Muscle of leg (tissue), 16 donors: ENCODE measurements around the gene ZNF2. TPM values are rescaled to one million over a fixed set of nuclear protein-coding genes. Genes with fewer than 3 reads are reported as not detected.

Source experiments
- DNase-seq: peaks from one replicate; pipeline ENCODE4 v3.0.0; 2013
- H3K27ac ChIP-seq: one replicate; pipeline ENCODE4 v1.5.1; 2013; ENCODE audit warnings: mild to moderate bottlenecking, low read length, control low read depth
- H3K27me3 ChIP-seq: one replicate; pipeline ENCODE4 v1.6.1; 2013; ENCODE audit warnings: low read length; ENCODE audit not compliant: control insufficient read depth, insufficient read depth
- H3K36me3 ChIP-seq: one replicate; pipeline ENCODE4 v1.6.1; 2013; ENCODE audit warnings: low read length; ENCODE audit not compliant: control insufficient read depth, insufficient read depth
- H3K4me1 ChIP-seq: one replicate; pipeline ENCODE4 v1.6.1; 2013; ENCODE audit warnings: low read length; ENCODE audit not compliant: control insufficient read depth, insufficient read depth
- H3K4me3 ChIP-seq: one replicate; pipeline ENCODE4 v1.5.1; 2013; ENCODE audit warnings: low read length, control low read depth
- H3K9me3 ChIP-seq: replicated peaks from 2 replicates; pipeline ENCODE4 v1.6.1; 2013; ENCODE audit warnings: low read depth, low read length; ENCODE audit not compliant: control insufficient read depth
- WGBS: methylation state at CpG from one replicate; pipeline ENCODE4 v1.1.5; 2013; ENCODE audit warnings: missing lambda C conversion rate; ENCODE audit not compliant: insufficient coverage; 5-methylcytosine and 5-hydroxymethylcytosine counted together
- long read RNA-seq, 11 donors: transcript quantifications; one replicate each; lab custom pipeline, GENCODE V29; 2026
- polyA plus RNA-seq, 8 donors: library from polyadenylated mRNA; unstranded; fragments of 120-200 nt; gene quantifications; one replicate each; pipeline versions ENCODE4 v1.2.1 to v1.2.3, GENCODE V29; 2013; ENCODE audit warnings: inconsistent platforms in 1 of 8, low replicate concordance in 1 of 8; ENCODE audit not compliant: insufficient read length in 8 of 8, insufficient read depth in 1 of 8
- total RNA-seq: library from RNA; stranded (reverse); fragments of 120-200 nt; gene quantifications from one replicate; pipeline ENCODE4 v1.2.4, GENCODE V29; 2013

The ZNF2 gene
- total RNA-seq (8.2 TPM), polyA plus RNA-seq (1 to 10 TPM; 4.1 to 6.8 (median 5.5) TPM)
- long read RNA-seq, donor 1, partial matches to known transcripts, result 0 of 2 reads
- long read RNA-seq, donor 1, other reads (novel, unspliced or antisense), result 0 of 2 reads
- long read RNA-seq, donor 2, result 0 reads
- long read RNA-seq, donor 3, partial matches to known transcripts, result 0 of 1 reads
- long read RNA-seq, donor 3, other reads (novel, unspliced or antisense), result 0 of 1 reads
- long read RNA-seq, donor 4, result 0 reads
- long read RNA-seq, donor 5, transcript ZNF2-203 (5 exons, 2,601 nt), result major isoform, 5 of 5 reads
- long read RNA-seq, donor 5, partial matches to known transcripts, result 0 of 5 reads
- long read RNA-seq, donor 5, other reads (novel, unspliced or antisense), result 0 of 5 reads
- long read RNA-seq, donor 6, partial matches to known transcripts, result 0 of 1 reads
- long read RNA-seq, donor 6, other reads (novel, unspliced or antisense), result 0 of 1 reads
- long read RNA-seq, donor 7, partial matches to known transcripts, result 0 of 4 reads
- long read RNA-seq, donor 7, other reads (novel, unspliced or antisense), result 0 of 4 reads
- long read RNA-seq, donor 8, result 0 reads
- long read RNA-seq, donor 9, result 0 reads
- long read RNA-seq, donor 10, partial matches to known transcripts, result 0 of 4 reads
- long read RNA-seq, donor 10, other reads (novel, unspliced or antisense), result 0 of 4 reads
- long read RNA-seq, donor 11, transcript ZNF2-203 (5 exons, 2,601 nt), result major isoform, 5 of 5 reads
- long read RNA-seq, donor 11, partial matches to known transcripts, result 0 of 5 reads
- long read RNA-seq, donor 11, other reads (novel, unspliced or antisense), result 0 of 5 reads

GRCh38 chr2:95165371-95166064 is at the start of gene ZNF2:
Gene ZNF2 (plus strand): TSS chr2:95165809. CDS start chr2:95176227, 10,418 bp downstream.
- peak; percentile 100 for DNase-seq
- 1% methylated on average over 56 of the region's 56 CpGs for WGBS
- peaks cover 5% of the 10 kb centered on the region for H3K4me1 ChIP-seq
- no peaks in the 10 kb centered on the region for H3K9me3 ChIP-seq
- peak within 1 kb of the TSS; percentile 95 for H3K4me3 ChIP-seq
- no peaks in the 10 kb centered on the region for H3K27me3 ChIP-seq
- H3K27ac ChIP-seq, result peak within 1 kb of the TSS; percentile 99
- H3K36me3 ChIP-seq, result peaks cover 3% of the 10 kb centered on the region

GRCh38 chr2:95121093-95121406 is 44.6 kb upstream of the ZNF2 start:
- H3K27ac ChIP-seq, result peak overlapping the region; percentile 88
- no peaks in the 10 kb centered on the region for H3K9me3 ChIP-seq
- no peak for DNase-seq
- peaks cover 7% of the 10 kb centered on the region for H3K36me3 ChIP-seq
- H3K27me3 ChIP-seq, result no peaks in the 10 kb centered on the region
- WGBS, result 1% methylated on average over 9 of the region's 11 CpGs
- H3K4me1 ChIP-seq, result peaks cover 2% of the 10 kb centered on the region
- H3K4me3 ChIP-seq, result peak overlapping the region; percentile 97

- peak; percentile 87 for DNase-seq
- under 1% methylated on average over 85 of the region's 86 CpGs for WGBS
- Histone ChIP-seq H3K27ac (peak within 1 kb of the TSS; percentile 88), H3K27me3 (no peaks in the 10 kb centered on the region), H3K9me3 (no peaks in the 10 kb centered on the region), H3K4me3 (peak within 1 kb of the TSS; percentile 97), H3K4me1 (peaks cover 2% of the 10 kb centered on the region), H3K36me3 (peaks cover 7% of the 10 kb centered on the region)
Observed at GRCh38 chr2:95121407-95122196, 44.0 kb upstream of the ZNF2 start, which contains the start of gene MRPS5. Gene MRPS5 (minus strand): TSS chr2:95121808. CDS start chr2:95121791, 17 bp downstream.

GRCh38 chr2:95122197-95122551 is 43.4 kb upstream of the ZNF2 start:
- H3K36me3 ChIP-seq, result peaks cover 7% of the 10 kb centered on the region
- H3K27me3 ChIP-seq, result no peaks in the 10 kb centered on the region
- peaks cover 2% of the 10 kb centered on the region for H3K4me1 ChIP-seq
- peak overlapping the region; percentile 97 for H3K4me3 ChIP-seq
- no peaks in the 10 kb centered on the region for H3K9me3 ChIP-seq
- DNase-seq, result no peak
- WGBS, result no CpG with 5 or more reads among the region's 5 CpGs
- H3K27ac ChIP-seq, result no peak overlapping the region

- no peak overlapping the region for H3K4me3 ChIP-seq
- 73% methylated on average over 1 of the region's 1 CpG for WGBS
- no peaks in the 10 kb centered on the region for H3K27me3 ChIP-seq
- H3K36me3 ChIP-seq, result peaks cover 3% of the 10 kb centered on the region
- peaks cover 57% of the 10 kb centered on the region for H3K9me3 ChIP-seq
- H3K4me1 ChIP-seq, result no peaks in the 10 kb centered on the region
- H3K27ac ChIP-seq, result no peak overlapping the region
- no peak for DNase-seq
Observed at GRCh38 chr2:95138702-95139101, 26.9 kb upstream of the ZNF2 start.

- WGBS, result 100% methylated on average over 2 of the region's 2 CpGs
Observed at GRCh38 chr2:95143838-95144237, 21.8 kb upstream of the ZNF2 start.

GRCh38 chr2:95149397-95149984 is 16.1 kb upstream of the ZNF2 start:
- H3K4me1 ChIP-seq, result no peaks in the 10 kb centered on the region
- 100% methylated on average over 1 of the region's 6 CpGs for WGBS
- DNase-seq, result no peak
- H3K36me3 ChIP-seq, result peaks cover 66% of the 10 kb centered on the region
- no peak overlapping the region for H3K27ac ChIP-seq
- peaks cover 83% of the 10 kb centered on the region for H3K9me3 ChIP-seq
- no peak overlapping the region for H3K4me3 ChIP-seq
- H3K27me3 ChIP-seq, result no peaks in the 10 kb centered on the region

More at GRCh38 chr2:95143838-95144237, 21.8 kb upstream of the ZNF2 start:
- Histone ChIP-seq H3K36me3 (peaks cover 18% of the 10 kb centered on the region), H3K27ac (no peak overlapping the region), H3K4me3 (no peak overlapping the region), H3K9me3 (peaks cover 77% of the 10 kb centered on the region), H3K27me3 (no peaks in the 10 kb centered on the region), H3K4me1 (no peaks in the 10 kb centered on the region)
- DNase-seq, result no peak

GRCh38 chr2:95158441-95158840 is 7.2 kb upstream of the ZNF2 start:
- Histone ChIP-seq H3K9me3 (peaks cover 11% of the 10 kb centered on the region), H3K27ac (no peak overlapping the region), H3K36me3 (peaks cover 38% of the 10 kb centered on the region), H3K4me3 (peak overlapping the region; percentile 85), H3K4me1 (peaks cover 18% of the 10 kb centered on the region), H3K27me3 (no peaks in the 10 kb centered on the region)
- no peak for DNase-seq
- WGBS, result 38% methylated on average over 7 of the region's 10 CpGs

- H3K9me3 ChIP-seq, result peaks cover 8% of the 10 kb centered on the region
- peak overlapping the region; percentile 85 for H3K4me3 ChIP-seq
- WGBS, result 2% methylated on average over 42 of the region's 58 CpGs
- no peaks in the 10 kb centered on the region for H3K27me3 ChIP-seq
- H3K36me3 ChIP-seq, result peaks cover 34% of the 10 kb centered on the region
- peak overlapping the region; percentile 82 for H3K27ac ChIP-seq
- H3K4me1 ChIP-seq, result peaks cover 18% of the 10 kb centered on the region
- DNase-seq, result peak; percentile 59
Observed at GRCh38 chr2:95158891-95159619, 6.6 kb upstream of the ZNF2 start.
